ENCODE data around the gene STRADB. TPM values are rescaled to one million over a fixed set of nuclear protein-coding genes. Genes with fewer than 3 reads are reported as not detected.

STRADB gene
- total and polyA plus RNA-seq, 2 experiments from 2014 or later = 62.5 to 68.3 TPM

- Histone ChIP-seq H3K27me3 (no peaks in the 10 kb centered on the region), H3K4me1 (ENCODE audit: insufficient read depth) (peaks cover 39% of the 10 kb centered on the region), H3K9me2 (replicated peaks; ENCODE audit: insufficient read depth) (no peaks in the 10 kb centered on the region), H3K36me3 (replicated peaks; ENCODE audit: insufficient read depth, low read depth) (no peaks in the 10 kb centered on the region), H3K79me2 (peaks cover 72% of the 10 kb centered on the region), H3K4me2 (peak overlapping the region; percentile 38), H3K4me3 (no peak overlapping the region), H3K27ac (peak overlapping the region; percentile 60), H3K9me3 (ENCODE audit: low read depth) (no peaks in the 10 kb centered on the region), H4K20me1 (ENCODE audit: insufficient read depth, poor library complexity, severe bottlenecking) (no peaks in the 10 kb centered on the region), H2AFZ (no peak overlapping the region)
- TF ChIP-seq EZH2phosphoT487 (IDR thresholded peaks at IDR 0.05; ENCODE audit: low read depth, severe bottlenecking, unreplicated experiment) (no peak), CTCF (IDR thresholded peaks at IDR 0.05; ENCODE audit: poor library complexity) (no peak), EZH2 (IDR thresholded peaks at IDR 0.05; ENCODE audit: borderline replicate concordance) (no peak)
- no peak for DNase-seq (ENCODE audit: low spot score)
- 74% methylated on average over 1 of the region's 1 CpG for WGBS (ENCODE audit: low lambda C conversion rate, missing lambda C conversion rate)
Observed at GRCh38 chr2:201448061-201448460, 3.5 kb upstream of the STRADB start.

- peaks cover 72% of the 10 kb centered on the region for H3K79me2 ChIP-seq
- no peaks in the 10 kb centered on the region for H3K36me3 ChIP-seq (replicated peaks; ENCODE audit: insufficient read depth, low read depth)
- peak overlapping the region; percentile 38 for H3K4me2 ChIP-seq
- DNase-seq (ENCODE audit: low spot score) = no peak
- no peak overlapping the region for H3K4me3 ChIP-seq
- H3K9me2 ChIP-seq (replicated peaks; ENCODE audit: insufficient read depth) = no peaks in the 10 kb centered on the region
- TF ChIP-seq EZH2 (IDR thresholded peaks at IDR 0.05; ENCODE audit: borderline replicate concordance) (no peak), CTCF (IDR thresholded peaks at IDR 0.05; ENCODE audit: poor library complexity) (no peak), EZH2phosphoT487 (IDR thresholded peaks at IDR 0.05; ENCODE audit: low read depth, severe bottlenecking, unreplicated experiment) (no peak)
- H4K20me1 ChIP-seq (ENCODE audit: insufficient read depth, poor library complexity, severe bottlenecking) = no peaks in the 10 kb centered on the region
- no peaks in the 10 kb centered on the region for H3K9me3 ChIP-seq (ENCODE audit: low read depth)
- H3K27me3 ChIP-seq = no peaks in the 10 kb centered on the region
- H3K27ac ChIP-seq = peak overlapping the region; percentile 60
- WGBS (ENCODE audit: low lambda C conversion rate, missing lambda C conversion rate) = 70% methylated on average over 4 of the region's 4 CpGs
- H3K4me1 ChIP-seq (ENCODE audit: insufficient read depth) = peaks cover 39% of the 10 kb centered on the region
- no peak overlapping the region for H2AFZ ChIP-seq
Observed at GRCh38 chr2:201448701-201449100, 2.8 kb upstream of the STRADB start.

GRCh38 chr2:201450954-201451291 lies 617 bp upstream of the STRADB start:
- no peaks in the 10 kb centered on the region for H4K20me1 ChIP-seq (ENCODE audit: insufficient read depth, poor library complexity, severe bottlenecking)
- peaks cover 33% of the 10 kb centered on the region for H3K4me1 ChIP-seq (ENCODE audit: insufficient read depth)
- no peaks in the 10 kb centered on the region for H3K27me3 ChIP-seq
- WGBS (ENCODE audit: low lambda C conversion rate, missing lambda C conversion rate) = under 1% methylated on average over 20 of the region's 20 CpGs
- no peaks in the 10 kb centered on the region for H3K9me2 ChIP-seq (replicated peaks; ENCODE audit: insufficient read depth)
- H3K4me3 ChIP-seq = peak overlapping the region; percentile 91
- no peak for DNase-seq (ENCODE audit: low spot score)
- no peaks in the 10 kb centered on the region for H3K9me3 ChIP-seq (ENCODE audit: low read depth)
- peak overlapping the region; percentile 89 for H3K27ac ChIP-seq
- peak overlapping the region; percentile 91 for H3K4me2 ChIP-seq
- peaks cover 66% of the 10 kb centered on the region for H3K79me2 ChIP-seq
- TF ChIP-seq CTCF (IDR thresholded peaks at IDR 0.05; ENCODE audit: poor library complexity) = no peak
- no peak for TF ChIP-seq EZH2 (IDR thresholded peaks at IDR 0.05; ENCODE audit: borderline replicate concordance)
- no peak for TF ChIP-seq EZH2phosphoT487 (IDR thresholded peaks at IDR 0.05; ENCODE audit: low read depth, severe bottlenecking, unreplicated experiment)
- peak overlapping the region; percentile 90 for H2AFZ ChIP-seq
- no peaks in the 10 kb centered on the region for H3K36me3 ChIP-seq (replicated peaks; ENCODE audit: insufficient read depth, low read depth)
